ENCODE data around the gene C19orf81. TPM values are rescaled to one million over a fixed set of nuclear protein-coding genes. Genes with fewer than 3 reads are reported as not detected.
A peak's percentile ranks its signal among the peaks of the same experiment; 100 is the strongest.

The C19orf81 gene
- total RNA-seq, 1 experiment from 2014 or later = 3.2 TPM

DNA sequence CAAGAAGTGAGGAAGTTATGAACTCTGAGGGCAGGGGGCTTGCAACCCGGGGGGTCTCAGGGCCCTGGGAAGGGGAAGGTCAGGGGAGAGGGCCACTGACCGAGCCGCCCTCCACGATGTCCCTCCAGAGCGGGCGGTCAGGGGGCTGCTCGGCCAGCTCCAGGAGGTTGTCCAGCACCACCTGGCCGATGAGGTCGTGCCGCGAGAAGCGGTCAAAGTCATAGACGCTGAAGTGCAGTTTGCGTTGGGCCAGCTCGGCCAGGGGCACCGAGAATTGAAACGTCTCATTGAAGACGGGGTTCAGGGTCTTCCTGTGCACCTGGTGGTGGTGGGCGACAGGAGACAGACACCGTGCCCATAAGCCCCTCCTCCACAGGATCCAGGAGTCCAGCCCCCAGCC lies 20.1 kb upstream of the C19orf81 start:
- DNase-seq (ENCODE audit: low read depth) = no peak

DNA sequence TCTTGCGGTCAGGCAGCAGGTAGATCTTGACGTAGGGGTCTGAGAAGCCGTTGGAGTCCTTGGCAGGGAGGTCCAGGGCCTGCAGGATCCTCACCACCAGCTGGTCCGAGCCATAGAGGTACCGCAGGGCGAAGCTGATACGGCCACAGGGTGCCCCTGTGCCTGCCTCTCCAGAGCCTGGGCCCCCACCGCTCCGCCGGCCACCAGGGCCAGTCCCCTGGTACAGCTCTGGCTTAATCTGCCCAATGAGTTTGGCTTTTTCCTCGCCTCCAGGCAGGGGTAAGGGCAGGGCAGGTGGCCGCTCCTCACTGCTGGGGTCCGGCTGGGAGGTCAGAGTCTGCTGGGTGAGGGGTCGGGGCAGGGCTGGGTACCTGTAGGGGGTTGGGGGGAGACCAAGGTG lies 19.4 kb upstream of the C19orf81 start:
- no peak for DNase-seq (ENCODE audit: low read depth)

DNA sequence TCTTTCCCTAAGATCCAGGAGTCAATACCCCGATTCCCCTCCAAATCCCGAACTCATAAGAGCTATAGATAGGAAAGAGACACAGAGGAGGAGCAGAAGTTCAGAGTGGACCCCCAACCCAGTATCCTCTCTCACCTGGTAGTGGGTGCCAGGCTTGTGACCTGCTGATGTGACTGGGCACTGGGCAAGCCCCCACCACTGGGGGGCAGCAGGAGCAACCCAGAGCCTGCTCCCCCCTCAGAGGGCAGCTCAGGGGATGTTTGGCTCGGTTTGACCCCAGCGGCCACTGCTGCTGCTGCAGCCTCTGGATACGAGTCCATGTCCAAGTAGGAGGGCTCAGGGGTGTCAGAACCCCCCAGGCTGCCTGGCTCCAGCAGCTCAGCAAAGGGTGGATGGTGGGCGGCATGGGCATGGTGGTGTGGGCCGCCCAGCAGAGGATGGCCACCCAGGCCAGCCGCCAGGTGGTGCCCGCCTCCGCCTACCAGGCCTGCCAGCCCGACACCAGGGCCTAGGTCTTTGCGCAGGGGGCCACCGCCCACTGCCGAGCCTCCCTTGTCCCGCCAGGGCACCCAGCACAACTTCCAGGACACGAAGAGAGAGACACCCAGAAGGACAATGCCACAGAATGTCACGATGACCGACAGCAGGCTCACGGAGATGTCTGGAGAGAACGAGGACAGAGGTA lies 17.0 kb upstream of the C19orf81 start:
- no peak for DNase-seq (ENCODE audit: low read depth)

- no peak for DNase-seq (ENCODE audit: low read depth)
These were observed 15.9 kb upstream of the C19orf81 start for GRCh38 chr19:50633359-50633758.

- no peak for DNase-seq (ENCODE audit: low read depth)
These were observed 15.3 kb upstream of the C19orf81 start for GRCh38 chr19:50633973-50634372.

DNA sequence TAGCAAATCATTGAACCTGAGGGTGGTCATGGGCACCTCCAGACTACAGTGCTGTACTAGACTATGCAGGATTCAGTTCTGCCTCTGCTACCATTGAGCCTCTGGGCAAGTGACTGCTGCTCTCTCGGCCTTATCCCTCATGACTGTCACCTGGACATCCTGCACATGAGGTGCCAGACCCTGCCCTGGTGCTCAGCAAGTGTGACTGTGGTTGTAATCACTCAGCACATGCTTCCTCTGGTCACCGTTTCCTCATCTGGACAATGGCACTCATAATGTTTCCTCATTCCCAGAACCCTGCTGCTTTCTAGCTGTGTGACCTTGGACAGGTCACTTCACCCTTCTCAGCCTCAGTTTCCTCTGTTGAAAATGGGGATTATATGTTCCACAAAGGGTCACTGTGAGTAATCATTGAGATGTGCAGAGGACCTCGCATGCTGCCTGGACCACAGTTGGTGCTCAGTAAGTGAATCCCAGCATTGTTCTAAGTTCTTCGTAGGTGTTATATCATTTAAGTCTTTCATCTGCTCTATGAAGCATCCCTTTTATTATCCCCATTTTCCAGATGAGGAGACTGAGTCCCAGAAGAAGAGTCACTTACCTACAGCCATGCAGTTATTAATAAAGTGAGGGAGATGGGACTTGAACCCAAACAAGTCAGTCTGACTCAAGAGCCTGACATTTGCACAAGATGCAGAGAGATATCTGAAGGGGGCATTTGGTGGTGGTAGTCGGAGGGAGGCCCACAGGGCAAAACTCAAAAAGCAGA lies 12.7 kb upstream of the C19orf81 start:
- DNase-seq (ENCODE audit: low read depth) = no peak

GRCh38 chr19:50638600-50638999 lies 10.6 kb upstream of the C19orf81 start:
- no peak for DNase-seq (ENCODE audit: low read depth)

GRCh38 chr19:50639121-50640112 lies 9.8 kb upstream of the C19orf81 start, which contains the start of gene SYT3:
SYT3 (minus strand) TSS chr19:50639881; CDS start chr19:50637411, 2,470 bp downstream.
- DNase-seq (ENCODE audit: low read depth) = no peak

GRCh38 chr19:50640368-50640767 lies 8.9 kb upstream of the C19orf81 start:
- DNase-seq (ENCODE audit: low read depth) = no peak

DNA sequence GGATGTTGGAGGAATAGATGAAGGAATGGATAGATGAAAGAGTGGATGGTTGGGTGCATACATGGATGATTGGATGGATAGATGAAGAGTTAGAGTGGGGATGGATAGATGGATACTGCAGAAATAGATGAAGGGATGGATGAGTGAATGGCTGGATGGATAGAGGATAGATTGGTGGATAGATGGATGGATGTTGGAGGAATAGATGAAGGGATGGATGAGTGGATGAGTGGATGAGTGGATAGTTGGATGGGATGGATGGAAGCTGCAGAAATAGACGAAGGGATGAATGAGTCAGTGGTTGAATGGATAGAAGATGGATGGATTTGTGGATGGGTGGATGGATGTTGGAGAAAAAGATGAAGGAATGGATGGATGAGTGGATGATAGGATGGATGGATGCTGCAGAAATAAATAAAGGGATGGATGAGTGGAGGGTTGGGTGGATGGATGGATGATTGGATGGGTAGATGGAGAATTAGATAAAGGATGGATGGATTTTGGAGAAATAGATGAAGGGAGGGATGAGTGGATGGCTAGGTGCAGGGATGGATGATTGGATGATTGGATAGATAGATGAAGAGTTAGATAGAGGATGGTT lies 4.8 kb upstream of the C19orf81 start:
- no peak for DNase-seq (ENCODE audit: low read depth)

GRCh38 chr19:50645107-50645506 lies 4.1 kb upstream of the C19orf81 start:
- no peak for DNase-seq (ENCODE audit: low read depth)

- DNase-seq (ENCODE audit: low read depth) = peak; percentile 91
These were observed 3.0 kb upstream of the C19orf81 start for GRCh38 chr19:50646074-50646807.

- no peak for DNase-seq (ENCODE audit: low read depth)
These were observed 1.2 kb upstream of the C19orf81 start for GRCh38 chr19:50647879-50648615.

DNA sequence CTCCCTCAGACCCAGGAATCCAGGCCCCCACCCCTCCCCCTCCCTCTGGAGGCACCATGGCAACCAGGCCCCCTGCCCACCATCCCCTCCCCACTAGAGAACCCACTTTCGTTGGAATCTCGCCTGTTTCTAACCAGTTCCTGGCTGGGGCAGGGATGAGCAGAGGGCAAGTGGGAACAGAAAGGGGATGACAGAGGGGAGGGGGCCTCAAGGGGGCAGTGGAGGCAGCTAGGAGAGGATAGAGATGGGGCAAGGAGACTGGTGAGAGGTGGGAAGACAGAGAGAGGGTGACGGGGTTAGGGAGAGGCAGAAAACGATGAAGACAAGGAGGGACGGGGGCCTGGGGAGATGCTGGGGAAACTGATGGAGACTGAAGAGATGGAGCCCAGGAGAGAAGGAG lies 586 bp upstream of the C19orf81 start:
- DNase-seq (ENCODE audit: low read depth) = no peak

DNA sequence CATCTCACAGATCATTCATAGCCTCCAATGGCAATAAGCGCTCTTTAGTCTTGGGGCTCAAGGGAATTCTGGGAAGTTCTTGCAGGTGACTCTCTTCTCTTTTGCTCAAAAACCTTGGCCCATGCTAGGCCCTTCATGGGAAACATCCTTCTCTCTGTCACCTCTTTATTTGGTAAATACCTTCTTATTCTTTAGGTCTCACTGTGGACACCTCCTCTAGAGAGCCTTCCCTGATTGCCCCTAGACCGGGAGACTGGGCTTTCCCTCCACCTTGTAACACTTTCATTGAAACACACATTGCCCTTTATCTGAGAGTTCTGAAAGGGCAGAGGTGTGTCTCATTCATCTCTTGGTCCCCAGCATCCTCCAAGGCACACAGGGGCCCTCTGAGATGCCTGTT lies 1.9 kb downstream of the C19orf81 start:
- no peak for DNase-seq (ENCODE audit: low read depth)

GRCh38 chr19:50652722-50653121 lies 3.5 kb downstream of the C19orf81 start:
- no peak for DNase-seq (ENCODE audit: low read depth)

DNA sequence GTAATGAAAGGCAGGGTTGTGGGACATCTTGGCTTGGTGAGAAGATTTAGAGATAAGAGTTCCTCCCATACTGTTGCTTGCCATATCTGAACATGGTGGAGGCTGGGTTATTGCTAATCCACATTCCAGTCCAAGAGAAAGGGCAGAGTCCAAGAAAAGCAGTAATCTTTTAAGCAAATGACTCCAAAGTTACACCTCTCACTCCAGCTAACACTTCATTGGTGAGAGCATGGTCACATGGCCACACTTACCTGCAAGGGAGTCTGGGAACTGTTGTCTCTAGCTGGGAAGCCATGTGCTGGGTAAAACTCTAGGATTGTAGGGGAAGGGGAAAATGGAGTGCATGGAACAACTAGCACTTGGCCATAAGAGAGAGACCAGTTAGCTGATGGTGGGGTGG lies 5.6 kb downstream of the C19orf81 start:
- DNase-seq (ENCODE audit: low read depth) = no peak

DNA sequence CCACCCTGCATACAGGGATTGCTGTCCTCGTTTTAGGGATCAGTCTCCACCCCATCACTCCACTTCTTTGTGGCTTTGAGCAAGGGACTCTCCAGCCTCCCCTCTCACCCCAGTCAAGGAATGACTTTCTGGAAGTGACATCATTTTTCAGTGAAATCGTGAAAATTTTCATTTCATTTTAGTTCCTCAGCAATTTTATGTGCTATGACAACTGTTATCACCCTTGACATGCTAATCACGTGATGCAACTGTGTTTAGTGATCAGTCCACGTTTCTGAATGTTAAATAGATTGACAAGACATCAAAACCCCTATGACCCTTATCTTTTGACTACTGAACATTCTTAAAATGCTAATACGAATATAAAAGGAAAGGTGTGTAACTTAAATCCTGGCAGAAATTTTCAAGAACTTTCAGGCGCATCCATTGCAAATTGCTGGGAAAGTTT lies 8.0 kb downstream of the C19orf81 start:
- DNase-seq (ENCODE audit: low read depth) = no peak

DNA sequence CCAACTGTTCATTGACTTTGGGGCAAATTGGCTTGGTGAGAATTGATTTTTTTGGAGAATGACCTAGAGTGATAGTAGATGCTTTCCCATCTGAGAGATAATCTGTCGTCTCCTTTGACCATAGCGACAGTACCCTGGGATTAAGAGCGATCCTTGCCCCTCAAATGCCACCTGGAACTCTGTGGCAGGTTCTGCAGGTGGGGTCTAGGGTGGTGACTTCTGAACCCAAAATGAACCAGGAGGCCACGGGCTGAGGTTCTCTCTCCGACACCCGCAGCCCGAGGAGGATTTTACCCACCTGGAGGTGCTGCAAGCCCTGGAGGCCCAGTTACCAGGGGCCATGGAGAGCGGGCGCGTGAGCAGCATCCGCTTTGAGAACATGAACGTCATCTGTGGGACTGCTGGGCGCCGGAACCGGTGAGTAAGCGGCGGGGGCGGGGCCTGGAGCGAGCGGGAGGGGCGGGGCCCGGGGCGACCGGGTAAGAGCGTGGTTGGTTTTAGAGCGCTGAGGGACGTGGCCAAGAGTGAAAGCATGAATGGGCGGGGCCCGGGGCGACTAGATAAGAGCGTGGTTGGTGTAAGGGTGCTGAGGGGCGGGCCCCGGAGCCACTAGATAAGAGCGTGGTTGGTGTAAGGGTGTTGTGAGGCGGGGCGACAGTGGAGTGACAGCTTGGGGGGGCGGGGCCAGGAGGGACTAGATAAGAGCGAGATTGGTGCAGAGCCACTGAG lies 8.6 kb downstream of the C19orf81 start:
- DNase-seq (ENCODE audit: low read depth) = peak; percentile 98
